ENCODE results near the gene AURKA. TPM values are rescaled to one million over a fixed set of nuclear protein-coding genes. Genes with fewer than 3 reads are reported as not detected.

The AURKA gene
- total and polyA plus RNA-seq, 9 of the 15 experiments (the other 6 are each of a cell fraction or from before 2014, with no cell fraction given) = 72.7 to 162 (median 113) TPM

GRCh38 chr20:56430461-56430860 lies 38.4 kb upstream of the AURKA start:
- DNase-seq (ENCODE audit: extremely low read depth in 1 of 4, low spot score in 3 of 4) (no peak), FAIRE-seq (no peak), ATAC-seq (no peak)
- Histone ChIP-seq H3K36me3 (ENCODE audit: control insufficient read depth, insufficient read depth, low read length) (peaks cover 88% of the 10 kb centered on the region), H3K79me2 (ENCODE audit: control insufficient read depth, insufficient read depth, low read length) (peaks cover 100% of the 10 kb centered on the region), H3K27ac (ENCODE audit: extremely low read depth, low read depth, low read length) (peak overlapping the region; percentile 21; the same call in 1 of the 3 replicates), H4K20me1 (replicated peaks; ENCODE audit: control insufficient read depth, insufficient read depth, low read length) (peaks cover 25% of the 10 kb centered on the region), H3K4me2 (ENCODE audit: insufficient read depth, low read length) (no peak overlapping the region), H3K27me3 (ENCODE audit: control insufficient read depth in 2 of 2, insufficient read depth in 2 of 2, low read length in 2 of 2) (no peaks in the 10 kb centered on the region), H3K9ac (ENCODE audit: insufficient read depth in 1 of 2, low read depth in 2 of 2, low read length in 2 of 2) (peak overlapping the region in 1 of 2 experiments; percentile 41; a peak in 1 of 4 replicates), H2AFZ (ENCODE audit: low read depth, low read length) (no peak overlapping the region), H3K4me1 (replicated peaks in 1 of 2; ENCODE audit: control insufficient read depth in 2 of 2, insufficient read depth in 2 of 2, low read length in 2 of 2) (peaks cover 26 to 49% of the 10 kb centered on the region in 2 experiments), H3K4me3 (no peak overlapping the region), H3K9me1 (ENCODE audit: control insufficient read depth, insufficient read depth, low read length) (no peaks in the 10 kb centered on the region), H3K9me3 (replicated peaks; ENCODE audit: control insufficient read depth, insufficient read depth, low read depth, low read length) (no peaks in the 10 kb centered on the region)
- TF ChIP-seq TCF7L2 (IDR thresholded peaks at IDR 0.05; ENCODE audit: low read depth, low read length) = no peak
- TF ChIP-seq ZNF740 (CRISPR knock-in tag; IDR thresholded peaks at IDR 0.05) = no peak
- no peak for TF ChIP-seq ZNF740 (tag; IDR thresholded peaks at IDR 0.05)
- TF ChIP-seq CBX5 (IDR thresholded peaks at IDR 0.05; ENCODE audit: borderline replicate concordance, low read depth) = no peak
- TF ChIP-seq GABPB2 (CRISPR knock-in tag; conservative IDR thresholded peaks at IDR 0.05) = no peak
- ChIA-PET POLR2A (interaction anchor here (0.6 to 2.2 kb wide), 4 partner anchors 9 to 18 kb away, joined by 4 to 12 read pairs (median 6); partner anchors contain the start of gene CASS4), CTCF (ENCODE audit: low intra/inter-chr PET ratio) (interaction anchor here (0.5 kb wide), 1 partner anchor 10 kb away, joined by 3 read pairs; no protein-coding TSS in a partner anchor)
- WGBS (ENCODE audit: insufficient coverage, low coverage, missing lambda C conversion rate) = 85% methylated on average over 4 of the region's 4 CpGs
- no TSS peak for BruUV-seq (replicated peaks)
- intact Hi-C loops (cut with micrococcal nuclease) (no loop called here), in situ Hi-C loops (cut with MboI) (no loop called here)

All from K562 (cell line).